GM21515 (cell line): ENCODE data around the gene EXOC2.

Experiments used
- ATAC-seq: cut with Tn5 transposase; IDR thresholded peaks from one replicate; pipeline ENCODE4 v1.9.1; 2021; ENCODE audit not compliant: unreplicated experiment

The EXOC2 gene

DNA sequence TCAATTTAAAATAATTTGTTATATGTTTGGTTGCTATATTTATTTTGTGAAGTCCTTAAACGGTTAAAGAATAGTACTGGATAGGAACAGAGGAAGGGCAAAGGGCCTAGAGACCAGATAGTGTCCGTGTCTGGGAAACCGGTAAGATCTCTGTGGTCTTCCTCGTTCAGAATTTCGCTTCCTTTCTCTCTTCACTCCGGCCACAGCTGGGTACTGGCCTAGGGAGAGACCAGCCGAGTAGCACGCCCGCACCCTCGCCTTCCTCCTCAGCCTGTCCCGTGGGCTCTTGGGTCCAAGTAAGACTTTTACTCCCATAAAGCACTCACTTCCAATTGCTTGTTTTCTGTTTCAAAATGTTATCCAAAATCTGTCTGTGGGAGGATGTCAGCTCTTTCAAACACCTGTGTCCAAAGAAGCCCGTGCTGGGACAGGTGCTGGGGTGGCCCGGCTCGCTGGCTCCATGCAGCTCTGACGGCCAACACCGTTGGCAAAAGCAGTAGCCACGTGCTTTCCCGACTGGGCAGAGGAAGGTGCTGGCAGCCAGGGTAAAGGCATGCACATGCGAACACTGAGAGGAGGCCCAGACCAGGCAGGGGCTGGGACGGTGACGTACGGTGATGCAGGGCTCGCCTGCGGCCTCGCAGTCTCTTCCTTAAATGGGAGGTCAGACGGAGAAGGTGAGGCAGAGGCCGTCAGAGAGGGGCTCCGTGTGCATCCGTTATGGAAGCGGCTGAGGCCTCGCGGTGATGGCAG lies 189.2 kb downstream of the EXOC2 start:
- ATAC-seq: no peak

DNA sequence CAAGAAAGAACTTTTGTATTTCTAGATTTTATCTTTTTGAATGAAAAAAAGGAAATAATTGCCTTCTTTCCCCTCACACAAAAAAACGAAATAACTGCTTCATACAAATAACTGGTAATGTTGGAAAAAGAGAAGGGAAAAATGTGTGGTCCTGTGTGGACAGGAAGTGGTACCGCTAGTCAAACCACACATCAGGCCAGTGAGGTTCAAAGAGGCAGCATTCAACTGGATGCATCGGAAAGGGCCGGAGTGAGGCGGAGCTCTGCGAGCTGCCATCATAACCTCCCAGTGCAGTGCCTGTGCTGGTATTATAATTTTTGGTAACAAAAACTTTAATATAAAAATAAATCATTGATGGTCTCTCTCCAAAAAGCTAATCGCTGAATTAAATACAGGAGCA lies 190.2 kb downstream of the EXOC2 start:
- no peak for ATAC-seq

DNA sequence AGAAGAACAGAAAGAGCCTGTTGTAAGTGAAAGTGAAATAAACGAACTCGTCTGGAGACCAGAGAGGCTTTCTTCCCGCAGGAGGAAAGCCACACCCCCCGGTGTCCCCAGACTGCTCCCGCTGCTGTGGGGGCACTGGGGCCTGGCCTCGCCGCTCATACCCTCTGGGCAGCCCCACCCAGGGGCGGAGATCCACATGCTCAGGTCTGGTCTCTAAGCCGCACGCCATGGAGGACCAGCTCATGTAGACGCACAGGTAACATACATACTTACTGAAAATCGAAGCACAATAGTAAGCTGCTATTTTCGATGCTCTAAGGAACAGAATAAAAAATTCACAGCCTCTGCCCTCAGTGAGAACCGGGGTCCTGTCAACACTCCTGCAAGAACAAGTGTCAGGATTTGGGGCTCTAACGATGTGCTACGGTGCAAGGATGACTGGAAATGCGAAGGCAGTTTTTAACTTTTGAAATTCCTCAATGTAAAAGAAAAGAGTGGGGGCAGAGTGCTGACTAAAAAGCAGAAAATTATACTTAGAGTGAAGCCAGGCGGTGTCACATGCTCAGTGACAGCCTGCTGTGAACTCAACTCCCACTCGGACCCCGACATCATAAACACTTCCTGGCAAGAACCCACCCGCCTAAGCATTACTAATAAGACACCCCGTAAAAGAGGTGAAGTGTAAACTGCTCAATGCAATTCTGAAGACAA lies 190.9 kb downstream of the EXOC2 start:
- ATAC-seq: no peak

DNA sequence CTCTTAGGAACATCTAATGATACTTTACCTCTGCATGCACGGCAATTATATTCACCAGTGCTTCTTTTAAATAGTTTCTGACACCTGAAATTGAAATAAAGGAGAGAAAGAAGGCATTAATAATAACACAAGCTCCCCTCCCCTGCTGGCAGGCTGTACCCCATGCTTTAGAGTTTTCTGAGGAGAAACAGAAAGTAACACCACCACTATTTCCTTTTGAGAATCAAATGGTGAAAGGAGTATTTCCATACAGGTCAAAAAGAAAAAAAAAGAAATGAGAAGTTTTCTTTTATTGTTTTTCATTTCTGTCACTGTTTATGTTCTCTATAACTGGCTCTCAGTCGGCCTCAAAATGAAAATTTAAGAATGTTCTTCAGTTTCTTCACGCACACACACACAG lies 193.3 kb downstream of the EXOC2 start:
- ATAC-seq: no peak

GRCh38 chr6:498795-499231 lies 194.1 kb downstream of the EXOC2 start:
- ATAC-seq: peak; percentile 51

DNA sequence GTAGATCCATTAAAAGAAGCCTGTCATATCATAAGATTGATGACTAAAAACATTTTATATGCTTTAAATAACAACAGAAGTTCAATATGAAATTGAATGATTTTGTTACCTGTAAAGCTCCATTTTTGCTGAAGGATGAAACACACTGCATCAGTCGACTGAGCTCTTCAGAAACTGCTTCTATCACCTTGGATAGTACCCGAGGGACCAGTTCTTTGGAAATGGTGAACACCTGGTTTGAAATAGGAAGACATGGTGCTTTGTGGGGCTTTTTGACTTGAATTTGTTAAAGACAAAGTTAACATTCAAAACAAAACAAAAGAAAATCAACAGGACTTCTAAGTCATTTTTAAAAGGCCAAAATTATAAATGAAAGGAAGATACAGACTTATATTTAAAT lies 195.7 kb downstream of the EXOC2 start:
- no peak for ATAC-seq

GRCh38 chr6:496649-497048 lies 196.3 kb downstream of the EXOC2 start:
- ATAC-seq: no peak

DNA sequence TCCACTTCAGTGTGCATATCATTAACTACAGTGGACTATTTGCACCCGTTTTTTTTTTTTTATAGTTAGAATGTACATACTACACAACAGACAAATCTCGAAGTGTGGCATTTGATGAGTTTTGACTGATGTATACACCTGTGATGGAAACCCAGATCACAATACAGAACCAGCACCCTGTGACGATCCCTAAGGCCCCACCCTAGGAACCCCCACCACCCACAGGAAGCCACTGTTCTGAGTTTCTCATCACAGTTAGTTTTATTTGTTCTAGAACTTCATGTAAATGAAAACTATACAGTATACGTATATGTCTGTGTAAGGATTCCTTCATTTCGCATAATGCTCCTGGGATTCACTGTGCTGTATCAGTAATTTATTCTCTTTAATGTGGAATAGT lies 198.5 kb downstream of the EXOC2 start:
- ATAC-seq: no peak

GRCh38 chr6:493840-494239 lies 199.1 kb downstream of the EXOC2 start:
- ATAC-seq: no peak

- ATAC-seq: no peak
These were observed 200.0 kb downstream of the EXOC2 start for GRCh38 chr6:492816-493414.

- ATAC-seq: no peak
These were observed 200.8 kb downstream of the EXOC2 start for GRCh38 chr6:492178-492577.

DNA sequence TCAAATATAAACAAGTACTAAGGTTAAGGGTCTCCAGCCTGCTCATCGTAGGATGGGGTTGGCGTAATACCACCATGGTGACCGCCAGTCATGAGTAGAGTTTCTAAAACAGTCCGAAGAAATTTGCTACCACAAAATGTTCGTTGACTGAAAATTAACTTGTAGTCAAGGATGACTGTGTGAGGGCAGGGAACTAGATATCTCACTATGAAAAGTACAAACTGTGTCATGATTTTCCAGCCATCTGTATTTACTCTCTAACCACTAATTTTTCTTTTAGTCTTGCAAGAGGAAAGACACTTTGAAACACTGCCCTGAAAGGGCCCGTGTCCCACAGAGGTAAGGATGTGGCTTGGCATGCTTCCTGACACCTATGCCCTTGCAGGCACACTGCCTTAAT lies 201.7 kb downstream of the EXOC2 start:
- no peak for ATAC-seq

DNA sequence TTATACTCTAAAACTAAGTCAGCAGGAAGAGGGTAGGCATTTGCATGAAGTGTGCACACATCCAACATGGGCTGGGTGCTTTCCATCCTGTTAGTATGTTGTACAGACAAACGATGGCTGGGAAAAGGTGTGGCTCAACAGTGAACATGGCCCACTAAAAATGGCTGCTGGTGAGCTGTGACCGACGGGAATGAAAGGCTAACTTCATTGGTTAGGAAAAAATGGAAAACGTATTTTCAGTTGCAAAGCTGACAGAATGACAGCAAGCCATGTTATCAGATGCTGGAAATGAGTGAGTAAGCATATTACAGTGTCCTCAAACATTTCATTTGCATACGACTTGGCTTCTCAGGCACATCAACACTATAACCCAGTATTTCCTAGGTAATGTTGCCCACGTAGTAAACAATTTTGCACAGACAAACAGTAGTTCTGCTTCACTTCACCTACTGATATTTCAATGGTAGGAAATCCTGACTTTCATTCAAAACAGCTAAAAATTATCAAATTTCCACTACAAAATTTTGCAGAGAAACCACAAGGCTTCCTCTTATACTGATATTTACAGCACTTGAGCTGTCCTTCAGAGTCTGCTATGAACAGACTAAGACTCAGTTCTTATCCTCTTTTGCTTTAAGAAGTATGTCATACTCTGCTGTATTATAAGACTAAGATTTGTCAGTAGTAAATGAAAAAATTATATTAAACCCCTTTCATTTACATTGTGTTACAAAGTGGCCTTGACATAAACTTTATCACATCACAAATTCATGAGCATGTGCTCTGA lies 202.5 kb downstream of the EXOC2 start:
- ATAC-seq: peak; percentile 50

DNA sequence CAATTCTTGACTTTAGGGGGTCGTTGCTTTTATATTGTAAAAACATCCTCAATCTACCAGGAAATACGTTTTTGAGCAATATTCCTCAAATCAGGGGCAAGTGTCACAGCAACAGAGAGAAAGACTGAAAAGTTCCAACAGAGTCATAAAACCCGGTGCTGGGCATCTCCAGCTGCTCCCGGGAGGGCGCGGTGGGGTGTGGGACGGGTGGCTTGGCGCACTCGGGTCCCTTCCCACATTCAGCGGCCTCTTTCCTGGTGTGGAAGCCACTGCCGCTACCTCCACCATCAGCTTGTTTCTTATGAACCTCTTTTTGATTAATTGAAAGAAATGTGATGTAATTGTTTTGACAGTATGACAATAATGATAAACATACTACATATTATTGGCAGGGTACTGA lies 203.2 kb downstream of the EXOC2 start:
- ATAC-seq: no peak

GRCh38 chr6:489001-489400 lies 203.9 kb downstream of the EXOC2 start:
- no peak for ATAC-seq

- ATAC-seq: no peak
These were observed 205.0 kb downstream of the EXOC2 start for GRCh38 chr6:487956-488355.

DNA sequence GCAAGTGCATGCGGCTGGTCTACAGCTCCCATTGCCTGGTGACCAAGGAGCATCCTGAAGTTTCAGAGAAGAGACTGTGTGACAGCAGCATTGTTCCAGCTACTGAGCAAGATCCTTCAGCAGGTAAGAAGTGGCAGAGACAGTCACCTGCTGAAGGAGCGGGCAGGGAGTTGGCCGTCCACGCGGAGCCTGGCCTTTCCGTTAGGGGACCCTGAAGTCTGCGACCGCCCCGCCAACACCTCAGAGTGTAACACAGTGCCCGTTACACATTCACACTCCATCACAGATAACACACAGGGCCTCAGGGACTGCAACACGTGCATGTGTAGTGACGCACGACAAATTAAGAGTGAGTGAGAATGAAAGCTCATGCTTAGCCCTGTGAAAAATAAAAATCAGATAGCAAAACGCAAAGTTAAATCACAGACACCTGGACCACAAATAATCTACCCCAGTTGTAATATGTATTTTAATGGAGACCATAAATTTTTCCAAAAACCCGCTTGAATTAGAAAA lies 207.2 kb downstream of the EXOC2 start:
- no peak for ATAC-seq

GRCh38 chr6:484746-485145 lies 208.2 kb downstream of the EXOC2 start:
- ATAC-seq: no peak

GRCh38 chr6:484086-484745 lies 208.7 kb downstream of the EXOC2 start:
- ATAC-seq: no peak

GRCh38 chr6:475314-475713 lies 217.6 kb downstream of the EXOC2 start:
- ATAC-seq: no peak
